ENCODE results near the gene HOXA5.

HOXA5 gene

GRCh38 chr7:27131390-27131819 lies 12.1 kb downstream of the HOXA5 start:
- no peak for DNase-seq

- no peak for DNase-seq
Observed at GRCh38 chr7:27130540-27131389, 12.7 kb downstream of the HOXA5 start, which contains the start of gene HOXA4. HOXA4 (minus strand) TSS chr7:27130757; CDS start chr7:27130733, 24 bp downstream.

GRCh38 chr7:27129729-27130539 lies 13.5 kb downstream of the HOXA5 start:
- no peak for DNase-seq

DNA sequence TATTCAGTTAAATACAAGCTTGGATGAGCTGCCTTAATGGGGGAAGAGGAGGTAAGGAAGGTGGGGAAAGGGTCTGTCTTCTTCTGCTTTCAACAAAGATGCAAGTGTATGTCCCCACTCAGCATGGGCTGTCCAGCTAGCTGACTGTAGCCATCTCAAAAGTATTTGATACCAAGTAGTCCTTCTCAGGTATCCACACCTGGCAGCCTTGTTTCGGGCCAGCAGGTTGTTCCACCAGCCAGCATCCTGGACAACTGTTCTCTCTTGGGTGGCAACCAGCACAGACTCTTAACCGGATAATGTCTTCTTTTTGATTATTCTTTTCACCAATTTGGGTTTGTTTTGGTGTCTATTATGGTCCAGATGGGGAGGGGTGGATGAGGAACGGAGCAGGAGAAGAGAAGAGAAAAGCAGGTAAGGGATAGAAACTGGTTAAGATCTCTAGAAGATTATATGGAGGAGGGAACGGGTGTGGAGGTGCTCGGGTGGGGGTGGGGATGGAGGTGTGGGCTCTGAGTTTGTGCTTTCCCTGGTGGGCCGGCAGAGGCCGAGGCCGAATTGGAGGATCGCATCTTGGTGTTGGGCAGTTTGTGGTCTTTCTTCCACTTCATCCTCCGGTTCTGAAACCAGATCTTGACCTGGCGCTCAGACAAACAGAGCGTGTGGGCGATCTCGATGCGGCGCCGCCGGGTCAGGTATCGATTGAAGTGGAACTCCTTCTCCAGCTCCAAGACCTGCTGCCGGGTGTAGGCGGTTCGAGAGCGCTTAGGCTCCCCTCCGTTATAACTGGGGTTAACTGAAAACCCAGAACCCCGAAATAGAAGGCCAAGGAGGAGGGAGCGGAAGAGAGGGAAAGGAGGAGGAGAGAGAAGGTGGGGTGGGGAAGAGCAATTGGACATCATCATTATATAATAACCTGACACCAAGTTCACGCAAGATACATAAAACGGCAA lies 14.4 kb downstream of the HOXA5 start:
- no peak for DNase-seq

GRCh38 chr7:27128034-27128433 lies 15.4 kb downstream of the HOXA5 start:
- DNase-seq: no peak

DNA sequence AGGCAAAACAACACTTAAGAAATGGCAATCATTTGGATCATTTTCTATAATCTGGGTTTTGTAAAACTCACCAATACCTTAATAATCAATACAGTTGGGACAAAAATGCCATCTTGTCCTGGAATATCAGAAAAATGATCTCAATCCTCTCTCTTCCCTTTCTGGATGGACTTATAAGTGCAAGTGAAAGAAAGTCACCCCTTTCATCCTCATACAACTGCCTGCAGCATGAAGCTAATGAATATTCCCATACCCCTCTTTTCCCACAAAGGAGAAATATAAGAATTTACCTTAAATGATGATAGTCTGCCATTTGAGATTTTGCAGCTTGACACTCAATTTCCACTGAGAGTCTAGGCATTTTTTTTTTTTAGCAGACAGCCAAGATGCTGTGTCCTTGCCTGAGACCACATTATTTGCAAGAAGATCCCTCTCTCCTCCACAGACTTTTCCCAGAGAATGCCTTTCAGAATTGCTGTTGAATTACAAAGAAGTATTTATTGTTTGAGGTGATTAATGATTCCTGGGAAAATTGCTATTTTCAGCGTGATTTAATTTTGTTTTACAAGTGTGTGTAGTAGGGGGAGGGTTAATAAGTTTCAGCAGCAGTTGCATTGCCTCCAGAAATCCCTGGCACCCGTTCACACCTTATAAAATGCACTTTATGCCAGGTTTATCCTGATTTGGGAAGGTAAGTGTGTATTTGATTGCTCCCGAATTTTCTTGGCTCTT lies 16.7 kb downstream of the HOXA5 start:
- no peak for DNase-seq

- no peak for DNase-seq
Observed at GRCh38 chr7:27125986-27126394, 17.5 kb downstream of the HOXA5 start.

DNA sequence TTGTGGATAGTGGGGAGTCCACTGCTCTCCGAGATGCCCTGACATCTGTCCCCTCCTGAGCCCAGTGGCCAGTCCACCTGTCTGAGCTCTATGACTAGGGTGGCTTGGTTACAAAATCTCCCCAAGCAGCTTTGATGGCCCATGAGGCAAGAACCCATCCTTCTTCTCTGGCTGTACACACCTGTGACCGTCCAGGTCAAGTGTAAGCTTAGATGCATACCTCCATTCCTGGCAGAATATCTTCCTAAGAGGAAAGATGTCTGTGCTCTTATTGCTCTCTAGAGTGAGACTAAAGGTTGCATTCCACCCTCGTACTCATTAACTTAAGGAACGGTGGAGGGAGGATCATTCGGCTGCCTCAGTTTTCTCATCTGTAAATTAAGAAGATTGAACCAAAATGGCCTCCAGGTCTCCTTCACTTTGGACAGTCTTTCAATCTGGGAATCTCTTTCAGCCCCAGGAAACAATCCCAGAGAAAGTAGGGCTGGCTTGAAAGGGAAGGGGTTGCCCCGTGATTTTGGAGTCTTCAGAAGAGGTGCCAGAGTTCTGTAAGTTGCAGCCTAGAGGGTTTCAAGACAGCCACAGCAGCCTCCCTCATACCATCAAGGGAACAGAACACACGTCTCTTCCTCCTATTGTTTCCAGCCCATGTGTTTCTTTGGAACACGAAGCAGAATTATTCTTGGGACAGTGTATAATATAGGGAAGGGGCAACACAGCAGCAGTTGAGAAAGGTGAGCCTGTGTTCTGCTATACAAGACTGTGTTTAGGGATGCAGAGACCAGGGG lies 18.4 kb downstream of the HOXA5 start:
- DNase-seq: no peak

GRCh38 chr7:27124096-27124901 lies 19.2 kb downstream of the HOXA5 start:
- no peak for DNase-seq

DNA sequence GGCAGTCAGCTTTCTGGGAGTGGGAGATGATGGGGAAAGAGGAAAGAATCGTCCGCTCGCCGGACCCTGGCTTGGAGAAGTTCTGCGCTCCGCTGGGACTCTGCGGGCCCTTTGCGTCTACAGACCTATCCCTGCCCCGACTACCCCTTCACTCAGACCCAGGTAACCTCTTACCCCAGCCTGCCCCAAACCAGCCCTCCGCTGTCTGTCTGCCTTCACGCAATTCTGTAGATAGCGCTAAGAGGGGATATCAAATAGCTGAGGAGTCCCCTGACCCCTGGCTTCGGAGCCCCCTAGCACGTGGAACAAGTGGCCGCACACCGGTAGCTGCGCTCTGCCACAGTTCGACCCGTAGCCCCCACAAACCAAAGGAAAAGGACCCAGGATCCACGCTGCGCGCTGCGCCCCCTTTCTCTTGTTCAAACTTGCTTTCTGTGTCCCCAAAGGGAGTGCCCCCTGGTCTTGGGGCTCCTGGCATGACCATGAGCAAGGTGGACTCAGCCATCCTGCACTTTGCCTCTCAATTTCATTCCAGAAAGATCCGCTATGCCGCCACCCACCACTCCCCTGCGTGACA lies 19.9 kb downstream of the HOXA5 start:
- DNase-seq: no peak

- DNase-seq: no peak
Observed at GRCh38 chr7:27123007-27123476, 20.4 kb downstream of the HOXA5 start.

DNA sequence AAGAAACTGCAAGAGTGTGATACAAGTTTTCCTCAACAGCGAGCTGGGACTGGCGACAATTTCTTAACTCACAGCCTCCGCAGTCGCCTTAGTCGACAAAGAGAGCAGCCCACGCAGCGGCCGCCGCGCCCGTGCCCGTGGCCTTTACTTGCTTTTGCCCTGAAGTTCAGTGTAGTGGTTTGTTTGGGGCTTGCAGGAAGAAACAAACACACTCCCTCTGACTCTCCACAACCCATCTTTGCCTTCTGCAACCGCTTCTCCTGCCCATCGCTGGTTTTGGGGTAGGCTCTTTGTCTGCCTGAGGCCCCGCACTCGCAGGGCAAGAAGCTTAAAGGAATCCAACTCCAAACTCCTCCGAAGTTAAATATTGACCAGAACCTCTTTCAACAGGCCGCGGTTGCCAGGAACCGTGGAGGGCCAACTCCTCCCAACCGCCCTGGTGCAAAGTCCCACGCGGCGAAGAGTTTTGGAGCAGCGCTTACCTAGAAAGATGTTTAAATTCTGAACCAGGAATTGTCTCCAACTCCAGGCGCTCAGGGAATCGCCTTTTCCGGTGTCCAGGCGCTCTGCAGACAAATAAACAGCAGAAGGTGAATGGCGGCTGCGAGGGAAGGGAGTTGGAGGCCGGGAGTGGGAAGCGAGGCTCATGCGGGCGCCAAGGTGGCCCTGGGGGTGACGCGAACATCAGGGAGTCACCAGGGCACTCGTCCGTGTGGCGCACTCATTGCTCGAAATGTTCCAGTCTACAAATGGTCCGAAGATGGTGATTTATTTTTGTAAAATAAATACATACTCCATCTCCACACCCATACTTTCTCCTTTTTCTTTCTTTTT lies 21.2 kb downstream of the HOXA5 start:
- DNase-seq: no peak

GRCh38 chr7:27121684-27122076 lies 21.8 kb downstream of the HOXA5 start:
- no peak for DNase-seq

DNA sequence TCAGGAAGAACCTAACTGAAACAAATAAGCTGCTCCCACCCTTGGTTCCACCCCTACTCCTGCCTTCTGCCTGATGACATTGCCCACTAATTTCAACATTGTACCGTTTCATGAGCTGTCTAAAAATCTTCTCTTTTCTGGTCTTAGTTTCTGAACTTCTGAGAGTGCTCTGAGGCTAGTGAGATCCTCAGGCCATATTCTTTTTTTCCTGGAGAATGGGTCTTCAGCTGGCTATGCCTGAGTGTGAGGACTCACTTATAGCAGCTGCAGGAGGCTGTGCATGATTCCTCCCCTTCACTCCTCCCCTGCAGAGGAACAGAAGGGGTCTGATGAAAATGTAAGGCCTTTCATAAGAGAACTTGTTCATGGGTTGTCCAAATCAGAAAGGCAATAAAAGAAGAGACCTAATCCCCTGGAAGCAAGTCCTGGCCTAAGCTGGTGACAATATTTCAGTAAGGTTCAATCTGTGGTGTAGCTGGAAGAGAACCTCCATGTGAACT lies 24.0 kb downstream of the HOXA5 start:
- DNase-seq: no peak

DNA sequence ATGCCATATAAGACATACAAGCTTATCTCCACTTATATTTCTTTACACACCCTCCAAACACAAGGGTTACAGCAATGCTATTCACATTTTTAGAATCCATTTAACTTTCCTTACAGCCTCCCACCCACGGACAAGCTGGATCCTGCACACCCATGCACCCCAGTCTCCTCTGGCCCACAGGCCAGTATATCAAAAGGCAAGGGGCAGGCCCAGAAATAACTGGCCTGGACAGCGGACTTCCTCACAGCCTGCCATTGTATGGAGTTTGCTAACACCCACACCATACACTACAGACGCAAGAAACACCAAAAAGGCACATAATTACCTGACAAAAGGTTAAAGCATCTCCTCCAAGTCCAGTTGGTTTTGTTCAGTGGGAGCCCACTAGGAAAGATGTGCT lies 24.9 kb downstream of the HOXA5 start:
- DNase-seq: no peak

DNA sequence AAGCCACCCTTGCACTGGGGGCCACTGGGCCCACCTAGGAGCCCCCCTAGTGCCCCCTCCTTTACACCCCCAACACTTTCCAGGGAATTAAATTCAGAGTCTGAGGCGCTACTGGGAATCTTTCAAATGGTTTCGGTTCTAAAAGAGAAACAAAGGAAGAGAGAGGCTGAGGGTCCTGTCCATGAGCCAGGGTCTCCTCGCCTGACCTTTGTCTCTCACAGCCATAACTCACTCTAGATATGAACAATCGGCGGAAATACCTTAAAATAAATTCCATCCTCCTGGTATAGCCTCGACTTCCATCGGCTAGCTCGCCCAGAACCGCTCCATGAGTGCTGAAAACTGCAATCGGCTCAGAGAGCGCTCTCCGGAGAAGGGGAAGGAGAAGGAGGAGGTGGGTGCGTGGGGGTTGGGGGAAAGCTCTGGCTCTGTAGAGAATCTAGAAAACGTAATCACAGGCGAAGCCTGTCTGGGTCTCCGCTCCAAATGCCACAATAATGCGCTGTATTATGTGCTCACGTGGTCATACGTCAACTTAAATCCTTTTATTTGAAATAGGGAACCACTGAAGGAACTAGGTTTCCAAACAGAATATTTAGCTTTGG lies 25.5 kb downstream of the HOXA5 start:
- DNase-seq: no peak

GRCh38 chr7:27116962-27117886 lies 26.3 kb downstream of the HOXA5 start:
- DNase-seq: no peak

Measured in NCI-H187 treated with DMSO at 0.1 percent for 48 hours (cell line).